Uterus (tissue), 4 donors: ENCODE data around the gene PXT1. TPM values are rescaled to one million over a fixed set of nuclear protein-coding genes. Genes with fewer than 3 reads are reported as not detected.

Source experiments
- DNase-seq, 2 donors: peaks; one replicate each; pipeline ENCODE4 v3.0.0-alpha.2; 2019 to 2020
- H3K27ac ChIP-seq, 2 donors: fragments of 200-600 bp; sonication (generic); 1 replicate in 1 of 2; 2 replicates in 1 of 2; pipeline ENCODE4 v1.5.1; 2016 to 2018
- H3K27me3 ChIP-seq, 2 donors: fragments of 200-600 bp; sonication (generic); one replicate each; pipeline ENCODE4 v1.5.1; 2018 to 2019; ENCODE audit warnings: control low read depth in 1 of 2
- H3K36me3 ChIP-seq, 2 donors: fragments of 200-600 bp; sonication (generic); one replicate each; pipeline ENCODE4 v1.5.1; 2019; ENCODE audit warnings: control low read depth in 1 of 2
- H3K4me1 ChIP-seq, 2 donors: fragments of 200-600 bp; sonication (generic); one replicate each; pipeline ENCODE4 v1.5.1; 2018 to 2019; ENCODE audit warnings: control low read depth in 1 of 2
- H3K4me3 ChIP-seq, 2 donors: fragments of 200-600 bp; sonication (generic); 1 replicate in 1 of 2; 2 replicates in 1 of 2; pipeline ENCODE4 v1.5.1; 2018 to 2019; ENCODE audit warnings: mild to moderate bottlenecking in 1 of 2
- H3K9me3 ChIP-seq, 2 donors: fragments of 200-600 bp; sonication (generic); one replicate each; pipeline ENCODE4 v1.5.1; 2019; ENCODE audit warnings: control low read depth in 1 of 2
- CTCF ChIP-seq, 4 experiments: fragments of 200-600 bp in 2 of 4; fragments of 450-650 bp in 2 of 4; sonication (generic) in 2 of 4; IDR thresholded peaks; one replicate each; pipeline ENCODE4 v1.5.1; 2016 to 2019; ENCODE audit warnings: antibody characterized with exemption in 4 of 4, mild to moderate bottlenecking in 2 of 4, moderate library complexity in 1 of 4
- POLR2A ChIP-seq, 2 donors: fragments of 450-650 bp; IDR thresholded peaks; one replicate each; pipeline ENCODE4 v1.6.1; 2016; ENCODE audit warnings: antibody characterized with exemption in 2 of 2, mild to moderate bottlenecking in 1 of 2, moderate library complexity in 1 of 2
- intact Hi-C: fragments of 100-400 bp; cut with DNase I; formaldehyde crosslinking; loops from one replicate; pipeline ENCODE4 v1.15.1; 2023; ENCODE audit warnings: low total_unique reads
- total RNA-seq, 4 donors: library from RNA; depleted of rRNA in 3 of 4; stranded (reverse); fragments of >200 nt in 3 of 4; gene quantifications; one replicate each; pipeline versions ENCODE4 v1.1.0 to v1.2.4, GENCODE V29; 2014 to 2023
- donor health status: DM: yes; HTN: yes; CAD: no.

The PXT1 gene
- total RNA-seq, 4 donors from 2014 or later, result not detected

DNA sequence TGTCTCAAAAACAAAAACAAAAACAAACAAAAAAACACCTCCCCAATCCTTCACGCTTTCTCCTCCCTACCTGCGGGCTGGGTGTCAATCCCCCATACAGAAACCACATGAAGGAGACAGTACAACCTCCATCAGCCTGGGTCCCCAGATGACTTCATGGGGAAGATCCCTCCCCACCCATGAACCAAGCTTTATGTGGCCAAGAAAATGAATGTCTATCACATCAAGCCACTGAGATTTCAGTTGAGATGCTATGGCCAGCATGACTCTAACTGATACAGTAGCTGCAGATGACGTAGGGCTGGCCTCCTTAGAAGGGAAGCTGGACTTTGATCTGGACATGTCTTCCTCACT, 84.8 kb downstream of the PXT1 start:
- Histone ChIP-seq H3K9me3 (no peaks in the 10 kb centered on the region), H3K27ac (no peak overlapping the region)

DNA sequence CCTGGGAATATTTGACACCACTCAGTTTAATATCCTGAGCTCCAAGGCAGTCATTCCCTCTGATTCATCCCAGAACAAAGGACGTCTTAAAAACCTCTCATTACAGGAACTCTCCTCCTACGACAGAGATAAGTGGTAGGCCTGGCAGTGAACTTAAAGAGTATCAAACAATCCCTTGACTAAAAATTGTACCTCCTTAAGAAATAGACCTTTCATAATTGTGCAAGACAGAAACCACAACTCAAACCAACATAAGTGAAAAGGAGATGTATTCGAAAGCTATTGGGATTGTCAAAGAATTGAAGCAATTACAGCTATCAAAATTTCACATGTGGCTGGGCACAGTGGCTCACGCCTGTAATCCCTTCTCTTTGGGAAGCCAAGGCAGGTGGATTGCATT, 86.8 kb downstream of the PXT1 start:
- Histone ChIP-seq H3K9me3 (no peaks in the 10 kb centered on the region), H3K27ac (no peak overlapping the region), H3K4me1 (no peaks in the 10 kb centered on the region), H3K4me3 (no peak overlapping the region), H3K36me3 (no peaks in the 10 kb centered on the region), H3K27me3 (no peaks in the 10 kb centered on the region)
- intact Hi-C loops, result no loop called here
- TF ChIP-seq CTCF (IDR thresholded peaks at IDR 0.05) (no peak), POLR2A (IDR thresholded peaks at IDR 0.05) (no peak)
- no peak for DNase-seq

More for the DNA sequence above, 84.8 kb downstream of the PXT1 start:
- no peak for DNase-seq
- no peak for TF ChIP-seq CTCF (IDR thresholded peaks at IDR 0.05)
- no peak for TF ChIP-seq POLR2A (IDR thresholded peaks at IDR 0.05)
- H3K36me3 ChIP-seq, result no peaks in the 10 kb centered on the region
- H3K4me1 ChIP-seq, result no peaks in the 10 kb centered on the region
- H3K4me3 ChIP-seq, result no peak overlapping the region
- intact Hi-C loops, result no loop called here
- no peaks in the 10 kb centered on the region for H3K27me3 ChIP-seq

GRCh38 chr6:36353411-36353915, 89.2 kb downstream of the PXT1 start:
- intact Hi-C loops, result no loop called here

DNA sequence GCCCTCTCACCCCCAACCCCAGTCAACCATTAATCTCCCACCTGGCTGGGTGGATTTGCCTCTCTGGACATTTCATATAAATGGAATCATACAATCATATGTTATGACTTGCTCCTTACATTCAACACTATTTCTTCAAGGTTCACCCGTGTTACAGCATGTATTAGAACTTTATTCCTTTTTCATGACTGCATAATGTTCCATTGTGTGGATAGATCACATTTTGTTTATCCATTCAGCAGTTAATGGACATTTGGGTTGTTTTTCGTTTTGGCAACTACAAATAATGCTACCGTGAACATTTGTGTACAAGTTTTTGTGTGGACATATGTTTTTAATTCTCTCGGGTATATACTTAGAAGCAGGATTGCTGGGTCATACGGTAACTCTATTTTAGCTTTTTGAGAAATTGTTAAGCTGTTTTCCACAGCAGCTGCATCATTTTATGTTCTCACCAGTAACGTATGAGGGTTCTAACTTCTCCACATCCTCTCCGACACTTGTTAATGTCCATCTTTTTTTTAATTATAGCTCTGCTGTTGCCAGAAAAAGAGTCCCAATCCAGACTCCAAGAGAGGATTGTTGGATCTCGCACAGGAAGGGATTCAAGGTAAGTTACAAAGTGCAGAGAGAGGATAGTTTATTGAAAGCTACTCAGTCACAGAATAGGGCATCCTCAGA, 90.0 kb downstream of the PXT1 start:
- Histone ChIP-seq H3K27ac (peak overlapping the region; percentile 81 to 87), H3K4me3 (no peak overlapping the region), H3K27me3 (no peaks in the 10 kb centered on the region), H3K4me1 (peaks cover 0 to 4% of the 10 kb centered on the region in 2 donors), H3K36me3 (no peaks in the 10 kb centered on the region), H3K9me3 (no peaks in the 10 kb centered on the region)
- TF ChIP-seq CTCF (IDR thresholded peaks at IDR 0.05), result no peak
- no peak for TF ChIP-seq POLR2A (IDR thresholded peaks at IDR 0.05)
- no peak for DNase-seq
- intact Hi-C loops, result no loop called here

More at GRCh38 chr6:36353411-36353915, 89.2 kb downstream of the PXT1 start:
- DNase-seq, result peak in 1 of 2 donors; percentile 47
- TF ChIP-seq POLR2A (IDR thresholded peaks at IDR 0.05), result no peak
- no peak for TF ChIP-seq CTCF (IDR thresholded peaks at IDR 0.05)
- Histone ChIP-seq H3K36me3 (no peaks in the 10 kb centered on the region), H3K27ac (peak overlapping the region; percentile 14 to 81), H3K9me3 (no peaks in the 10 kb centered on the region), H3K27me3 (no peaks in the 10 kb centered on the region), H3K4me1 (peaks cover 0 to 4% of the 10 kb centered on the region in 2 donors), H3K4me3 (no peak overlapping the region)

GRCh38 chr6:36350681-36351571, 91.7 kb downstream of the PXT1 start:
- peaks cover 0 to 4% of the 10 kb centered on the region in 2 donors for H3K4me1 ChIP-seq
- TF ChIP-seq POLR2A (IDR thresholded peaks at IDR 0.05), result no peak
- TF ChIP-seq CTCF (IDR thresholded peaks at IDR 0.05), result no peak
- DNase-seq, result peak; percentile 80 to 81
- intact Hi-C loops, result no loop called here
- H3K27ac ChIP-seq, result peak overlapping the region; percentile 81 to 87
- no peaks in the 10 kb centered on the region for H3K9me3 ChIP-seq
- H3K36me3 ChIP-seq, result no peaks in the 10 kb centered on the region
- no peaks in the 10 kb centered on the region for H3K27me3 ChIP-seq
- H3K4me3 ChIP-seq, result no peak overlapping the region
